ENCODE measurements around the gene EIF4A2. TPM values are rescaled to one million over a fixed set of nuclear protein-coding genes. Genes with fewer than 3 reads are reported as not detected.

Gene EIF4A2
- total and polyA plus RNA-seq, 9 of the 15 experiments (the other 6 are each of a cell fraction or from before 2014, with no cell fraction given): 307 to 754 (median 435) TPM

DNA sequence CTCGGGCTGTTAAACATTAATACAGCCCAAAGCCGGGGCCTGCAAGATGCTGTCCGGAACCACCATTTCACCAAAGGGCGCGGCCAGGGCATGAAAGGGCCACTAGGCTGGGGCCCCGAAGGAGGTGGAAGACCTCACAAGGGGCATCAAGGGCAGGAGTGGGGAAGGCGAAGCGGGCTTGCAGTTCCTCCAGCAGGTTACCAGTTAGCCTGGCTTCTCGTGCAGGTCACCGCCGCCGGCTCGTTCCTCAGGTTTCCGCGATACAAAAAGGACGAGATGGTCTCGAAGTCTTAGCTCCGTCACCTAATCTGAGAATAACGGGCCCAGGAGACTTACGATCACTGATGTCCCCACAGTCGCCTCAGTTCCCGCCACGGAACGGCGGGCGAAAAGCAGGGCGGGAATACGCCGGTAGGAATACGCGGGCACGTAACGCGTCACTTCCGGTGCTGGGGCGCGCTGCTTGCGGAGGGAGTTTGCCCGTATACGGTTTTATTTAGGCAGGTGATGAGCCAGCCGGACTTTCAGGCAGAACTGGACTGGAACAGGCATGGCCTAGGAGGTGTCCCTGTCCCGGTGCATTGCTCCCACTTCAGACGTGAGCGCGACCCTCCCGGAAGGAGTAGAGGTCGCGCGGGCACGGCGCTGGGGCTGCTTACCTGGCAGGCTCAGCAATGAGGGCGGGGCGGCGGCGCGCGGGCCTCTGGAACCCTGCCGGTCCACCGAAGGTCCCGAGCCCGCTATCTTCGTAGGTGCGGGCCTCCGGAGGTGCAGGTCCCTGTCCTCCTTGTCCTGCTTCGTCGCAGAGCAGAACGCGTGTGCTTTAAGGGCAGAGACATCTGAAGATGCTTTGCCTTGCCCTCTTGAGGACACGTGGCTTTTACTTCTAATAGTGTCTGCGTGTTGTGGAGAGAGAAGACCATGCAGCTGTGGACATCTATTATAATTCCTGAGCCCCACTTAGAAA lies 23.0 kb downstream of the EIF4A2 start, which contains the start of gene RFC4 (continued):
- TF ChIP-seq, protein P1, sequence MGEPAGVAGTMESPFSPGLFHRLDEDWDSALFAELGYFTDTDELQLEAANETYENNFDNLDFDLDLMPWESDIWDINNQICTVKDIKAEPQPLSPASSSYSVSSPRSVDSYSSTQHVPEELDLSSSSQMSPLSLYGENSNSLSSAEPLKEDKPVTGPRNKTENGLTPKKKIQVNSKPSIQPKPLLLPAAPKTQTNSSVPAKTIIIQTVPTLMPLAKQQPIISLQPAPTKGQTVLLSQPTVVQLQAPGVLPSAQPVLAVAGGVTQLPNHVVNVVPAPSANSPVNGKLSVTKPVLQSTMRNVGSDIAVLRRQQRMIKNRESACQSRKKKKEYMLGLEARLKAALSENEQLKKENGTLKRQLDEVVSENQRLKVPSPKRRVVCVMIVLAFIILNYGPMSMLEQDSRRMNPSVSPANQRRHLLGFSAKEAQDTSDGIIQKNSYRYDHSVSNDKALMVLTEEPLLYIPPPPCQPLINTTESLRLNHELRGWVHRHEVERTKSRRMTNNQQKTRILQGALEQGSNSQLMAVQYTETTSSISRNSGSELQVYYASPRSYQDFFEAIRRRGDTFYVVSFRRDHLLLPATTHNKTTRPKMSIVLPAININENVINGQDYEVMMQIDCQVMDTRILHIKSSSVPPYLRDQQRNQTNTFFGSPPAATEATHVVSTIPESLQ (CRISPR knock-in tag; IDR thresholded peaks at IDR 0.05): peak; percentile 86; the same call in 1 of the 2 replicates
- TF ChIP-seq PHF21A (IDR thresholded peaks at IDR 0.05; ENCODE audit: borderline replicate concordance, low read depth) (no peak), RB1 (IDR thresholded peaks at IDR 0.05; ENCODE audit: low read depth) (peak; percentile 94), ZNF263 (CRISPR knock-in tag; IDR thresholded peaks at IDR 0.05; ENCODE audit: borderline replicate concordance) (no peak), HNRNPUL1 (IDR thresholded peaks at IDR 0.05; ENCODE audit: low read length) (no peak), ZNF12 (CRISPR knock-in tag; IDR thresholded peaks at IDR 0.05) (0 out of 2 replicates have a peak, but pooled peaks have one; percentile 16), NFE2 (IDR thresholded peaks at IDR 0.05; ENCODE audit: low read depth) (no peak), SRSF9 (IDR thresholded peaks at IDR 0.05; ENCODE audit: borderline replicate concordance, low read depth, low read length) (no peak), BRF1 (IDR thresholded peaks at IDR 0.05; ENCODE audit: borderline replicate concordance, extremely low read depth, insufficient read length) (no peak), ASH1L (IDR thresholded peaks at IDR 0.05; ENCODE audit: borderline replicate concordance, low read depth, partially characterized antibody) (no peak), CBFB (CRISPR knock-in tag; IDR thresholded peaks at IDR 0.05) (0 out of 2 replicates have a peak, but pooled peaks have one; percentile 58), ZNF830 (CRISPR knock-in tag; IDR thresholded peaks at IDR 0.05) (no peak), SMARCB1 (IDR thresholded peaks at IDR 0.05; ENCODE audit: insufficient read length, low read depth) (no peak), ZNF23 (CRISPR knock-in tag; IDR thresholded peaks at IDR 0.05) (no peak), DPF2 (IDR thresholded peaks at IDR 0.05) (0 out of 2 replicates have a peak, but pooled peaks have one; percentile 19), CBFA2T2 (conservative IDR thresholded peaks at IDR 0.05) (no peak), ZNF384 (IDR thresholded peaks at IDR 0.05; ENCODE audit: low read depth, low read length) (no peak), POU5F1 (IDR thresholded peaks at IDR 0.05; ENCODE audit: borderline replicate concordance, low read depth, low read length, partially characterized antibody) (no peak), TRIM28 (IDR thresholded peaks at IDR 0.05) (no peak), SNAPC5 (CRISPR knock-in tag; IDR thresholded peaks at IDR 0.05) (no peak), NFE2L1 (tag; IDR thresholded peaks at IDR 0.05; ENCODE audit: borderline replicate concordance, low read depth) (no peak), ZNF280B (CRISPR knock-in tag; IDR thresholded peaks at IDR 0.05) (no peak), DMBX1 (CRISPR knock-in tag; IDR thresholded peaks at IDR 0.05; ENCODE audit: borderline replicate concordance) (peak; percentile 30; the same call in 1 of the 2 replicates)
- TF ChIP-seq, protein P2, sequence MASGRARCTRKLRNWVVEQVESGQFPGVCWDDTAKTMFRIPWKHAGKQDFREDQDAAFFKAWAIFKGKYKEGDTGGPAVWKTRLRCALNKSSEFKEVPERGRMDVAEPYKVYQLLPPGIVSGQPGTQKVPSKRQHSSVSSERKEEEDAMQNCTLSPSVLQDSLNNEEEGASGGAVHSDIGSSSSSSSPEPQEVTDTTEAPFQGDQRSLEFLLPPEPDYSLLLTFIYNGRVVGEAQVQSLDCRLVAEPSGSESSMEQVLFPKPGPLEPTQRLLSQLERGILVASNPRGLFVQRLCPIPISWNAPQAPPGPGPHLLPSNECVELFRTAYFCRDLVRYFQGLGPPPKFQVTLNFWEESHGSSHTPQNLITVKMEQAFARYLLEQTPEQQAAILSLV (tag; IDR thresholded peaks at IDR 0.05): no peak

Measured in K562 (cell line).